ENCODE results near the gene M1AP.
"Not testable (repeated sequence)": the region's sequence is repeated elsewhere in the genome, so short reads cannot be mapped to it uniquely, and the experiment has no call there.

M1AP gene

DNA sequence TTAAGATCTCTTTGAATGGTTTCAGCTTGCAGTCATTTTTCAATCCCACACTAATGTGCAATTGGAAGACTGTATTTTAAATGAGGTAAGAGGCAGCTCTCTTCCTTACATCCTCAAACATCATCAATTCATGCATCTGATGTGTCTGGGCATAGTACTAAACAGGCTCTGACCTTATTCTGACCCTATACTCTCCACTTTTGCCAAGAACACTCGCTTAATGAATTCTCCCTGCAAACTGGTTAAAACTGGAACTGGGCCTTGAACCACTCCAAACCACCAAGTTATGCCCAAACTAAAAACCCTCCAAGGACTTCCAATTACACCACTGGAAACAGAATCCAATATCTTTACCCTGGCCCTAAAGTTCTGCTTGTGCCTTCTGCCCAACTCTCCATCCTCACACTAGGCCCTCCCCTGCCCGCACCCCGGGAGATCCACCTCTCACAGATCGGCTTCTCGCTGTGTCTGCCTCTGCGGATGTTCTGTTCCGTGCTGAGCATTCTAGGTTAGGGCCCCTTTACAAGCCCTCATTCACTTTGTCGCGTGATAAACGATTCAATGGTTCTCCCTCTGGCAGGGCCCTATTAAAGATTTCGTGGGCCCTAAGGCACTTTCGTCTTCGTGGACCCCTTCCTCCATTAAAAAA lies 1.2 kb downstream of the M1AP start:
- DNase-seq, result no peak

DNA sequence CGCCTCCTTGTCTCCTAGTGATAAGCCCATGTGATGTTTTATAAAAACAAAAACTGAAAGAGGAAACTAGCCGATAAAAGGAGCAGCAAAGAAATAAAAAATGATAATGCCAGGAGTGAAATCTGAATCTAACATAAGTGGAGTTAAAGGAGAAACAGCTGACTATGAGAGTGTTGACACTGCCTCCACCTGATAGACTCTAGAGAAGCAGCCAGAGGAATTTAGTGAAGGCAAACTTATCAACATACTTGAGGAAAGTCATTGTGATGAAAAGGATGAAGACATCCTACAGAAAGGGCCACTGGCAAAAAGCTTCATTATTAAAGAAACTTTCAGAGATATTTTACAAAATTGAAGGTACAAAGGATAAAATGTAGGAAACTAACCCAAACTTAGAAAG lies 1.9 kb downstream of the M1AP start:
- no peak for DNase-seq

DNA sequence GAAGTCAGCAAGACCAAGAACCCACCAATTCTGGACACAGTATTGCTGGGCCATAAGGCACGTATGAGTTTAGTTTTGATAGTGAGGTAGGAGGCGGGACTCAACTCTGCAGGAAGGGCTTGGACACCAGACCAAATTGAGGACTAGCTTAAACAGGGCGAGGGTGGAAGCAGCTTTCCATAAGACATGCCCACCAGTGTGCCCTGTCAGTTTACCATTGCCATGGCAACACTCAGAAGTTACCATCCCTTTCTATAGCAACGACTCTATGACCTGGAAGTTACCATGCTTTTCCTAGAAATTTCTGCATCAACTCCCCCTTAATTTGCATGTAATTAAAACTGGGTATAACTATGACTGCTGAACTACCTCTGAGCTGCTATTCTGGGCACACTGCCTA lies 2.8 kb downstream of the M1AP start:
- DNase-seq, result no peak

DNA sequence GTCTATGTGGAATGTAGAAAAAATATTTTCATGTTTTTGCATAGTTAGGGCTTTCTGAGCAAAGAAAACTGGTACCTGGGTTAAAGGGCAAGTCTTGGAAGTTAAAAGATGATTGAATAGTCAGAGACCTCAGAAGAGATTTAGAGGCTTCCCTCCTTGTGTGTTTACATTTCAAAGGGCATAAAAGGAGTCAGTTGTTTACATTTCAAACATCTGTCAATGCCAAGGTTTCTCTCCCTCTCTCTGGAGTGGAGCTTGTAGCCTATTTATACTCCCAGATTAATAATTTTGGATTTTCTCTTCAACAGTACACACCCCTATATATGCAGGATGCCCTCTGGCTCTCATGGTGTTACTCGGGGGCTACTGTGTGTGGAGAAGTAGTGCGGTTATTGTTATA lies 8.6 kb downstream of the M1AP start:
- no peak for DNase-seq

DNA sequence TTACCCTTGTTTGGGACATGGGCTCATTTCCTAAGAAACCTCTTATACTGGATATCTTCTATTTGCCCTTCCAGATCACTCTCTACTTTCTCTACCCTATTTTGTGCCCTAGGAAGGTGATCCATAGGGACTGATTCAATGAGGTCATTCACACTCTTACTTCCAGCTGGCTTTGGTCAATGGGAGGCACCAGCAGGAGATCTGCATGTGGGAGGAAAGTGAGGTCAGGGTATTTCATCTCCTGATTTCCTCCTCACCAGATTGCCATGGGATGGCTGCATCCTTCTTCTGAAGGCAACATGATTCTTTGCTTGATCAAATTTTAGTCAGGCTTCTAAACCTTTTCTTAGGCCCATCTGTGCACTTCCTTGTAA lies 15.2 kb downstream of the M1AP start:
- no peak for DNase-seq

DNA sequence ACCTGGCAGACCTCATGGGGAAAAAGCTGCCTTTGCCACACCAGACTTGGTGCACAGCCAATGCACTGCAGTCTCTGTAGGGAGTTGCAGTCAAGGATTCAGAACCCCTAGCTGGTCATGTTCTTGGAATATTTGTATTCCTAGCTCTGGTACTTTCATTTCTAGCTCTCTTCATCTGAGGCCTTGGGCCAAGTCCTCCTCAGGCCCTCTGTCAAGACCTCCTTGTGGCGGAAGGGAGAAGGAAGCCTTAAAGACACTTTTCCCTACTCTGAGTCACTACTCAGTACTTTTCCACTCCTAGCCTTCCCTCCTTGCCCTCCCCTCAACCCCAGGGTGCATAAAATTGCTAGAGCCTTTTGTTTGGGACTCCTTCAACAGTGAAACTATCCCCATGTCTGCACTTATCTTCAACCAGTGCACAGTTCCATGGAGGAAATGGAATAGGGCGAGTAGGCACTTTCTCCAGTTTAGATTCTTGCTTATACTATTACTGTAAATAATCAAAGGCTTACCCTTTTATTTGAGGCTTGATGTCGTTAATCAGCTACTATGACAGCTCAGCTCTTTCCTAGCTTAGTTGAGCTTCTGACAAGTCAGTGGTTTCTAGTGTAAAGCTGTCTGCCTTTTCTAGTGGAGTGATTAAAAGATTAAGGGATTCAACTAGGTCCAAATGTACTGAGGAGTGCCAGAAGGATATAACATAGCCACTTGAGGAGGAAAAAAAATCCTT lies 15.8 kb downstream of the M1AP start:
- no peak for DNase-seq

DNA sequence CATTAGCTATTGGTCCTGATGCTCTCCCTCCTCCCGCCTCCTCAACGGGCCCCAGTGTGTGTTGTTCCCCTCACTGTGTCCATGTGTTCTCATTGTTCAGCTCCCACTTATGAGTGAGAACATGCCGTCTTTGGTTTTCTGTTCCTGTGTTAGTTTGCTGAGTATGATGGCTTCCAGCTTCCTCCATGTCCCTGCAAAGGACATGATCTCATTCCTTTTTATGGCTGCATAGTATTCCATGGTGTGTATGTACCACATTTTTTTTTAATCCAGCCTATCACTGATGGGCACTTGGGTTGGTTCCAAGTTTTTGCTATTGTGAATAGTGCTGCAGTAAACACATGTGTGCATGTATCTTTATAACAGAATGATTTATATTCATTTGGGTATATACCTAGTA lies 17.7 kb downstream of the M1AP start:
- not testable (repeated sequence) for DNase-seq

DNA sequence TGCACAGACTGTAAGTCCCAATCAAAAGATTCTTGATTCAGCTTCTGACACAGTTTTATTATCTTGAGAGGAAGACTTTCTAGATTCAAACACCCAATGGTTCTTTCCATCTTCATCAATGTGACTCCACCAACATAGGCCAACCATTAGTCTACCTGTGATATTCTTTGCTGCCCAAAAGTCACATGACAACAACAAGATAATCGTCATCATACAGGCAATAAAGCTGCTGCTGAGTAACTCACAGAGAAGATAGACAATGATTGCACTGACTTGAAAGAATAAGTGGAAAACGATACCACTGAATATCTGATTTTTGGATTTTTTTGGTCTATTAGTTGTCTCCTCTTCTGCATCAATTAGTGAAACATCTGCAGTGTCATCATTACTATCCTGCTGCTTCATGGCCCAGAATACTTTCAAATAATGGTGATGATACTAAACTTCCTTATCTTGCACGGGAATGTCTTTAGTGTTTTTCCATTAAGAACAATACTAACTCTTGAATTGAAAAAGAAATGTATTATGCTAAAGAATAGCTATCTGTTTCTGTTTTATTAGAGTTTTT lies 19.5 kb downstream of the M1AP start:
- DNase-seq, result no peak

DNA sequence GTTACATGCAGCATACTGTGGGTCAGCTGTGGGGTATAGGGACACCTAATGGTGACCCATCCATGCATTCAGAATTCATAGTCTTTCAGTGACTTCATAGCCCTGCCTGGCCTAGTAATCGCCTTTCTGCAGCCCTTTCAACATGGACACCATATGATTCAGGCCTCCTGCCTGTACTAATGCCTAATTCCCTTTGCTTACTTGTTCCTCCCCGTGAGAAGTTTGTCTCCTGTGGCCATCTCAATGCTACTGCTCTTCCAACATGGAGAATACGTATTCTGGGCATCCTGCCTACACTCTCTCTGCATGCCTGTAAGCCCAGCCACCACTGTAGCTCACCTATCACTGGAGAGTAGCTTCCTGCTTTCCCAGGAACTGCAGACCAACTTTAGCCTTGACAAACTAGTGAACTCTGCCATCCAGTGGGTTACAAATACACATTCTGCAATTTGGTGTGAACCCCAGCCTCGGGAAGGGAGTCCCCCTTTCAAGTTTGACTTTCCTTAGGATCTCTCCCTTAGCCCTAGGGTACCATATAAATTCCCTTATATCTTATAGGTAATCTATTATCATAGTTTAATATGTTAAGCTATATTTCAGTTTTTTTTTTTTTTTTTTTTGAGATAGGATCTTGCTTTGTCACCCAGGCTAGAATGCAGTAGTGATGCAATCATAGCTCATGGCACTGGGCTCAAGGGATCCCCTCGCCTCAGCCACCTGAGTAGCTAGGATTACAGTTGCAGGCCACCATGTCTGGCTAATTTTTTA lies 22.3 kb downstream of the M1AP start:
- DNase-seq, result no peak

DNA sequence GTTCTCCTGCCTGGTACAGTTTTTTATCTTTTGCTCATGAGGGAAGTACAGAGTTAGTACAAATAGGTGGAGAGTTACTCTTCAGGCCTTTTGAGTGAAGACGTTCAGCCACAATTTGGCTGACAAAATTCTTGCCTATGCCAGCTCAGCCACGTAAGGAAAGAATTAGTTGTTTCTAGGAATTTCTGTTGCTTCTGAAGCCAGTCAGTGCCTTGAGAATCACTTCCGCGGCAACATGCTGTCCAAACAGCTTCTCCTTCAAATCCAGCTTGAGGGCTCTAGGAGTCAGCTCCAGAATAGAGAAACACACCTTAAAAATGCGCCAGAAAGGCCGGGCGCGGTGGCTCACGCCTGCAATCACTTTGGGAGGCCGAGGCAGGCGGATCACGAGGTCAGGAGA lies 27.5 kb downstream of the M1AP start:
- DNase-seq, result no peak

DNA sequence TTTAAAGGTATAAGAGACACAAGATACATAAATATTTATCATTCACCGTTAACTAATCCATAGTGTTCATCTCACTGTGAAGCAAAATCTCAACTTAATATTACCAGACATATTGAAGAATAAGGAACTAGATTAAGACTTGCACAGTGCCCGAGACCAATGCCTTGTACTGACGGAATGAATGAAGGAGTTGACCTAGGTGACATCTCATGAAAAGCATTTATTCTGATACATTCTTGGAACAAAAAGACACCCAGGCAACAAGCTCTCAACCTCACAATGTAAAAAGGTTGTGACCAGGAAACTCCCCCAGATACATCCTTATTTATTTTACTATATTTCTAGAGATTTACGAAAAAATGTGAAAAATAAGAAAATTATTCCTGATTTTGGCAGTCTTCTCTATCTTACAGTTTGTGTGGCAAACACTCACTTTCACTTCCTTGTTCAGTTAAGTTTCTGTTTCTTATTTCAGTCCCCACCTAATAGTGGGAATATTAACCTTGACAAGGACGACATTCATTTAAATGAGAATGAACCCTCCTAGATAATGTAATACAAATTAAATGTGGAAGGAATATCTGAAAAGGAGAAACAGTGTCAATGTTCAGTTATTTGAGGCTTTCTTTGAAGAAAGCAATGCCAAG lies 28.4 kb downstream of the M1AP start:
- no peak for DNase-seq

DNA sequence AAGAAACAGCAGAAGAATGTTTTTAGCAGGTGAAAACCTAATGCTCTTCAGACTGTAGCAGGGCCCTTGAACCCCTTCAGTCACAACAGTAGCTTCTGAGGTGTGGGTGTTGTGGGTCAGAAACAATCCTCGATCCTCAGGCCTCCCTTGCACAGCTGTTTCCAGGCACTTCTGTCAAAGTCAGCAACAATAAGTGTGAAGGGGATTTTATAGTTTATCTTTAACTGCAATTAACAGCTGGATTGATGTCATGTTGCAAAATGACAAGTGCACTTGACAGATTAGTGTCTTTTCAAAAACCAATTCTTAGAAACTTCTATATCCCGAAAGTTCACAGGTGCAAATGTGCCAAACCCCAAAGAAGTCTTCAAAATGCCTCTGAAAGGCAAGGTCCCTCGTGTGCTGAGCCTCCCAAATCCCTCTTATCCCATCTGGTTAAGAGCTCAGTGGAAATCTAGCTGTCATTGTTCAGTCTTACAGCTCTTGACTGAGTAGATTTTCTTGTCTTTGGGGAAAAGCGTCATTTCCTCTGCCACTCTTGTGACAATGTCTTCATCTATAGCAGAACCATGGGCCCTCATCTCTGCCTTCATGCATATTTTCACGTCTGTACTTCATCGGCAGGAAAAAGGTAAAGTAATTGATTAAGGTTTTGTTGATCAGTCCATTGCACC lies 29.6 kb downstream of the M1AP start:
- no peak for DNase-seq

DNA sequence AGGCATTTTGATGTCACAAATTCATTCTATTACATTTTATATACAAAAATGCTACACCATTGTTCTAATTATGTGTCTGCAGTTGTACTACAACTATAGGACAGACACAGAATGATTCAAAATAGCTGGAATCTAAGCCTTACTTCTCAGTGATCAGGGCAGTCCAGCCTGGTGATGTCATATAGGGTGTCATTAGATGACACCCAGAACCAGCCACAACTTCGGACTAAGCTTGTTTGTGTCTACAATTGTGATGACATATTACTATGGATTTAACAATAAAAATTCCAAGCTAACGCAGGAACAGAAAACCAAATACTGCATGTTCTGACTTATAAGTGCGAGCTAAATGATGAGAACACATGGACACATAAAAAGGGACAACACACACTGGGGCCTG lies 31.0 kb downstream of the M1AP start:
- no peak for DNase-seq

DNA sequence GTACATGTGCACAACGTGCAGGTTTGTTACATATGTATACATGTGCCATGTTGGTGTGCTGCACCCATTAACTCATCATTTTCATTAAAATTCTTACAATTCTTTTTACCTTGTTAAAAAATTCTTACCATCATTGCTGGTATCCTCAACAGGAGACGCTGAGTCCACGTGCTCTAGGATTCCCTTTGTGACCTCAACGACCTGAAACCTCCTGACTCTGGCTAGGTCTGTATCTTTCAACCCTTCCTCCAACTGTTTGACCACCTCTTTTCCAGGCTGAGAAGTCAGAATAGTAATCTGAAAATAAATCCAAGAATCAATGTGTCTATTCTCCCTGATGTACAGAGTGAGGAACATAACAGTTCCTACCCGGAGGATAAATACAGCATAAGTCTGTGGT lies 41.2 kb downstream of the M1AP start:
- no peak for DNase-seq

DNA sequence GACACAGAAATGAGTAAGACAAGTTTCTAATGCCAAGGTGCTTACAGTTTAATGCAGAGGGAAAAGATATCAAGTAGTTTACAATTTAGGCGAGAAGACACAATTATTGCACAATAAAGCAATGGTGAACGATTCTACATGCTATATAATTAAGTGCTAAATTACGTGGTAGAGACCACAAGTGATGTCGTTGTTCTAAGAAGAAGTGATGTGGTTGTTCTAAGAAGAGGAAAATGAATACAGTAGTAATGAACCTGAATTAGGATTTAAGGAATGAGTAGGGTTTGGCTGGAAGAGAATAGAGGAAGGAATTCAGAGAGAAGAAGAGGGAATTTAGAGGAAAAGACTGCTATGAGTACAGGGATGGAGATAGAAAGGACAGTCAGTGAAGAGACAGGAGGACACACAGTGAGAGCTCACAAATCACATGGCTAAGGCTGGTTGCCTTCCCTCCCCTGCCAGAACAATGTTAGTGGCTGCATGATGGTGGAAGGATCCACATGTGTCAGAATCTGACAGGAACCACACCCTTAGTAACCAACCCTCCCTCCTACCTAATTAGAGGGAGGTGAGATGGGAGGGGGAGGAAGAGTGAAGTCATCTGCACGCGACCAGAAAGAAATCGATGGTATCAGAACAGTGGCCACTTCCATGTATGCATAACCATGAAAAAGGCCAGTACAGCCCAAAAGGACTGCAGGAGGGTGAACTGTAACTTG lies 44.7 kb downstream of the M1AP start:
- peak in 1 of 5 donors; percentile 50 for DNase-seq

DNA sequence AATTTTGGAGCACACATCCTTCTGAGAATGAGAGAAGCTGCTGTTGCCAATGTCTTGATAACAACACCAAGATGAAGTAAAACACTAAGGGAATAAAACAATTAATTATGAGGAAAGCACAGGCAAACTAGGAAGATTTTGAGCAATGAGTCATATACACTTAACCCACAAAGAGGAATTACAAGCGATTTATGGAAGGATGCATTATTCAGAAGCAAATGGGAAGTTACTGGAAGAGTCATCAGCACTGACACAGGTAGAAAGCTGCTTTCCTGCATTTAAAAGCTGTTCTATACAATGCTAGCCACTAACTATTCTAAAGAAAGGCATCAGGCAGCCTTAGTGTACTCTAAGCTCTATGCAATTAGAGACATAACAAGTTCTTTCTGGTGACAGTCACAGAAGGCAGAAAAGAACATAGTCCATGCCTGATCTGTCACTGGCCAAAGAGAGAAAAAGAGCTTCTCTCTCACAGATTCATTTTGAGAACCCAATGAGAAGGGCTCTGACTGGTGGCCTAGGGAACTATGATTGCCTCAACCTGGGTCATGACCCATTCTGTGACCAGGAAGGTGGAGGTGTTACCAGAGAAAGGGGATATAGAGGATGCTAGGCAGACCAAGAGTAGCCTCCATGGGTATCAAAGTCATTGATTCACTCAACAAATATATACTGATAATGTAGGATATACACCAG lies 45.4 kb downstream of the M1AP start:
- DNase-seq, result no peak

DNA sequence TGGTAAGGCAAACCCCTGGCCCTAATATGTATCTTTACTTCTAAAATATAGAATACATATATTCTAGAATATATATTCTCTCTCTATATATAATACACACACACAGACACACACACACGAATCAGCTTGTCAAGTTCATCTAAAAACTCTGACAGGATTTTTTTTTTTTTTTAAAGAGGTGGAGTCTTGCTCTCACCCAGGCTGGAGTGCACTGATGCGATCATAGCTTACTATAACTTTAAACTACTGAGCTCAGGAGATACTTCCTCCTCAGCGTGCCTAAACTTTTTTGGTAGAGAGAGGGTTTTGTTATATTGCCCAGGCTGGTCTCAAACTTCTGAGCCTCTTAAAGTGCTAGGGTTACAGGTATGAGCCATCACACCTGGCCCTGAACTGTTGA lies 48.5 kb downstream of the M1AP start:
- no peak for DNase-seq

DNA sequence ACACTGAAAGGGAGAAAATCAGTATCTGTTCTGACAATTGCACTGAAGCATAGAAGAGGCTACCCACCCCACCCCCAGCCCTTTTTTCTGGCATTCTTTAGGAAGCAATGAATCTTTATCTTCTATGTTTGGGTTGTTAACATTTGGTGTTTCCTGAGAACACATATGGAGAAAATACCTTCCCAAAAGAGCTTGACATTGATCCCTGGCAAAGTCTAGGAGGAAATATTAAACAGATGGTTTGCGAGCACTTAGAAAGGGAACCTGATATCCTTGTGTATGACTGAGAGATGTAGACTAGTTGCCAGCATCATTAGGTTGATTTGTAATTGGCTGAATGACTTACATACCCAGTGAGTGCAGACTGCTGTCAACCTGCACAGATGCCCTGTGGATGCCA lies 50.7 kb downstream of the M1AP start:
- no peak for DNase-seq

DNA sequence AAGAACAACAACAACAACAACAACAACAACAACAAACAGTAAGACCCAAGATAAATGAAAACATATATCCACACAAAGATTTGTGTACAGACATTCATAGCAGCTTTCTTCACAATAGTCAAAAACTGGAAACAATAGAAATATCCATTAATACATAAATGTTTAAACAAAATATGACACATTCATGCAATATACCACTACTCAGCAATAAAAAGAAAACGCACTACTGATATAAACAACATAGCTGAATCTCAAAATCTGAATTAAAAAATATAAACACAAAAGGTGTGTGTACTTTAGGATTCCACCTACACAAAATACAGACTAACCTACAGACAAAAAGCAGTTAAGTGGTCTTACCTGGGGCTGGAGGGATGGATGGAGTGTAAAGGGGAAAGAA lies 51.5 kb downstream of the M1AP start:
- no peak for DNase-seq

DNA sequence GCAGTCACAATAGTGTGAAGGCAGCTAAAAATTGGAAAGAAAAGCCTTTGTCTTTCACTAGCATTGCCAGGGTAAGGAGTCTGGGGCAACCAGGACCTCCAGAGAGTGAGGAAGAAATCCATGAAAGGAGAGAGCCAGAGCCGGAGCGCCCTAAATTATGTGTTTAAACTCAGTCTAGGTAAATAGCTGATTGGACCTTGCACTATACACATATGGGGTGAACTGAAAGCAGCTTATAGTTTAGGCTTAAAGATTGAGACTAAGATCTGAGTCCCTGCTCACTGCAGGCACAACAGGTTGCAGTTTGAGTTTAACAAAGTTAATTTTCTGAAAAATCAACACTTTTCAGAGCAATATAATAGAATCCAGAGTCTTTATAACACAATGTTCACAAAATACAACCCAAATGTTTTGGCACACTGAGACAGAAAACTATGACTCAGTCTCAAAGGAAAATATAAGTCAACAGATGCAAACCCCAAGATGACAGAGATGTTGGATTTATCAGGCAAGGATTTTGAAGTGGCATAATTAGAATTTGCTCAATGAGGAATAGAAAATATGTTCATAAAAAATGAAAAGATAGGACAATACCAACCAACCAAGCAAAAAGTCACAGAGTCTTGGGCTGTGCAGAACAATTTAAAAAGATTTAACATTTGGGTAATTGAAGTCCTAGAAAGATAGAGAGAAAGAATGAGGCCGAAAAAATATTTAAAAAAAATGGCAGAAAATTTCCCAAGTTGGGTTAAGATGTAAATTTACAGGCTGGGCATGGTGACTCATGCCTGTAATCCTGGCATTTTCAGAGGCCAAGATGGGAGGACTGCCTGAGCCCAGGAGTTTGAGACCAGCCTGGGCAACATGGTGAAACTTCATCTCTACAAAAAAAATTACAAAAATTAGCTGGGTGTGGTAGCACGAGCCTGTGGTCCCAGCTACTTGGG lies 54.0 kb downstream of the M1AP start:
- DNase-seq, result no peak
